HG02763 (cell line): ENCODE data around the gene PDPR.
"Not testable (repeated sequence)": the region's sequence is repeated elsewhere in the genome, so short reads cannot be mapped to it uniquely, and the experiment has no call there.

Experiments
- ATAC-seq: cut with Tn5 transposase; IDR thresholded peaks from one replicate; pipeline ENCODE4 v1.9.1; 2021; ENCODE audit warnings: mild to moderate bottlenecking, moderate library complexity; ENCODE audit not compliant: unreplicated experiment

Gene PDPR

DNA sequence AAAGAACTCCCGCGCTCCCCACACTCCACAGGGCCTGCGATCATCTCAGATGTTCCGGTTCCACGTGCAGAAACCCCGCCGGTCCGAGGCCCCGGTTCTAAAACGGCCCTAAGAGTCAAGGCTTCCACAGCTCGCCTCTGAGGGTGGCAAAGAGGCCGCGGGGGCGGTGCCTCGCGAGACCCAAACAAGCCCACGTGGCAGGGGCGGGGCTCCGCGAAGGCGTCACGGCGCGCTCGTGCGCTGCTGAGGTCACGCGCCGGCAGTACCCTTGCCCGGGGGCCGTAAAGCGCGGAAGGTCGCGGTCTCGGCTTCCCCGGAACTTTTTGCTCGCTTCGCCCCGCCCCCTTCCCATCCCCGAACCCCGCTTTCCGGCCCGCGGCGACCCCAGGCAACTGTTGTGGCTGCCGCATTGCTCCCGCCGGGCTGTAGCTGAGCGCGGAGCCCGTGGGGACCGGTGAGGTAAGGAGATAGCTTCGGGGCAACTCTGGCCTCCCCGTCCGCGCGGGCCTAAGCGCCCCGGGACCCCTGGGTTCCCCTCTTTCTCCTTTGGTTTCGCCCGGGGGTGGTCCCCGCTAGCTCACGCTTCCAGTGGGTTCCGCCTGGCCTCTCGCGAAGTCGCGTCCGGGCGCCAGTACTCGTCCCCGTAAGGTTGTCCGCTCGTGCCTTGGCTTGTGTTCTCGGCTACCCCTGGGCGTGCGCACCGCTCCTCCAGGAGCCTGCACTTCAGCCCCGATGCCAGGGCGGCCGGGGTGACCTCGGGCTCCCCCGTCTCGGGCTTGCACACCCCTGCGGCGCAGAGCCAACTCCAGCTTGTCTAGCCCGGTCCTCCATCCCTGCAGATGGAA, at the start of gene PDPR:
PDPR (plus strand) TSS at position 351 of the 845 bp plus-strand sequence. CDS start 6,161 bp downstream, outside the sequence.
- peak; percentile 95 for ATAC-seq

DNA sequence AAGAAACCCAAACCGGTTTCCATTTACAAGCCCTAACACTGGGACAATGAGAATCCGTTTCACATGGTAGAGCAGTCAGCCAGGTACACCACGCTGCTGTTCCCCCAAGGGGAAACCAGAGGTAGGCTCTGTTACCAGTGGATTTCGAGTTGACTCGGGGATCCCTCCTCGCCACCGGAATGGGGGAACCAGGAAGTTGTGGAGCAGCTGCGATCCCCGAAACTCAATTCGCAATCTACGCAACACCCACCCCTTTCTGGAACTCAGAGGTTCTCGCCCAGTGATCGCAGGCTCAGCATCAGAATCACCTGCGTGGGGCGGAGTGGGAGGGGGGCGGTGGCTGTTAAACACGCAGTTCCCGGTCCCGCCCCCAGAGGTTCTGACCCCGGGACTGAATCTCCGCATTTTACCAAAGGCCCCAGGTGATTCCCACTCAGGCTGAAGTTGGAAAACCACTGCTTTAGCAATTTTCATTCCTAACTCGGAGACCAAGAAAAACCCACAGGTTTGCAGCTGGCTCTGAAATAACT, 49.2 kb upstream of the PDPR start:
- not testable (repeated sequence) for ATAC-seq

DNA sequence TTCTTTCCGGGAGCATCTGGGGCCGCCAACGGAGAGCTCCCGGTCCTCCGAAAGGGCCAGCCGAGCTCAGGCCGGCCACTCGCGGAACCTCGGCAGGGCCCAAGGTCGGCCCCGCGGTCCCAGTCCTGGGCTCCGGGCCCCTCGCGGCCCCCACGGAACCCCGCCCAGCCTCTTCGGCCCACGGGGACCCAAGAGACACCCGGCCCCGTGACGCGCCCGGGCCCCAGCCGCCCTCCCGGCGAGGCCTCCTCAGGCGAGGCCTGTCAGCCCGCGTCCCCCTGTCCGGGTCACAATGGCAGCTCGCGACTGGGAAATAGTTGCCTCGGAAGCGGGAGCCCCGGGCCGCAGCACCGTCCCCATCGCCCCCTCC, 48.8 kb upstream of the PDPR start:
- peak; percentile 20 for ATAC-seq

DNA sequence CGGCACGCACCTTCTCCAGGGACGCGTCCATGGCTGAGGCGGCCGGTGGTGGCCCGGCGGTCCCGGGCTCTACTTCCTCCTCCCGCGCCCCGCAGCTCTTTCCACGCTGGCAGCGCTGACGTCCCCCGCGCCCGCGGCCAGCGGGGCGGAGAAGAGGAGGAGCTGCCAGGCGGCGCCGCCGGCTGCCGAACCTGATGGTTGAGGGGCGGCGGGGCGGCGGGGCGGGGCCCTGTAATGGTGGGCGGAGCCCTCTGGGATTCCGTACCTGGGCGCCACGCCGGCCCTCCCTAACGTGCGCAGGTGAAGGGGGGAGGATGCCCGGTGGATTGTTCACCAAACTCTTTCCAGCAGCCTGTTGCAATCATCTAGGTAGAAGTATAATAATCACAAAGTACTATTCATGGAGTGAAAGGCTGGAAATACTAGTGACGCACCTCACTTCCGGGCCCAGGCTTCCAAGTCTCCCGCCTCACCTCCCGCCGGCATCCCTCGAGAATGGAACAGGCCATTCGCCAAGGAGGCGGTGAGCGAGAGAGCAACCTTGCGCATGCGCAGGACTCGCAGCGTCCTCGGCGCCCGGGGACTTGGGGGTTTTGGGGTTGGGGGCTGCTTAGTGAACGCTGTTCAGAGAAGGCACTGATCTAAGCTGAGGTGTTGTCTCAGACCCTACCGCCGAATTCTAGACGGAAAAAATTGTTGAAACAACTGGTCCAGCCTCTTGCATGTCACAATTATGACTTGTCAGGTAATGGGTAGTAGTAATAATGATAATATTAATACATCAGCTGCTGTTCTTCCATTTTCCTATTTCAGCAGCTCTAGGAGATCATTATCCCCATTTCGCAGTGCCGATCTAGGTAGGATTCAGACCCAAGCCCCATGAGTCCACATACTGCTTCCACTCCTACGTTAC, 48.1 kb upstream of the PDPR start:
- peak; percentile 92 for ATAC-seq

DNA sequence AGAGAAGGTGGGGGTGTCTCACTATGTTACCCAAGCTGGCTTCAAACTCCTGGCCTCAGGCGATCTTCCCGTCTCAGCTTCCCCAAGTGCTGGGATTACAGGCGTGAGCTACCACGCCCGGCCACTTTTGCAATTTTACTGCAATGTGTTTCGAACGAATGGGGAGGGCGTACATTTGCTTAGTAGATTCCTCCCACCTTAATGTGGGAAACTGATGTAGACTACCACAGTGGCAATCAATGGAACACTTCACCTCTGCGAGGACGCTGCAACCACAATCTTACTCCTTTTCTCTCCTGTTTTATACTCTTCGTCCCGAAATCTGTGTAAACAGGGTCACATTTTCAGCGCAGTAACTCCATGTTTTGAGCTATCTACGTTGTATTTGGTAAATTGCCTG, 47.4 kb upstream of the PDPR start:
- ATAC-seq = not testable (repeated sequence)

DNA sequence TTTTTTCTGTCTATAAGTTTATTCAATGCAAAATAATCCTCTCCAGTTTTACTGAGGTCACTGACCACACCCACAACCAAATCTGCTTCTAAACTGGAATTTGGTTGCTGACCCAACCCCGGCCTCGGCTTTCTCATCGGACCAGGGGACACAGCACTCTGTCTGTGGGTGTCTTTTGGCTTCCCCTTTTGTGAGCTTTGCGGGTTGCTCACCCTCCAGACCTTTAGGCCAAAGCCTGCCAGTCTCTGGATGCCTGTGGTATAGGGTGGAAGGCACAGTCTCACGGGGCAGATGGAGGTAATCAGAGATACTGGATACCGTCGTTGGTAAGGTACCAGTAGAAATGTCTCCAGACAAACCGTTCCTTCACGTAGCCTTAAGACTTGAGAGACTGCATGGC, 35.1 kb upstream of the PDPR start:
- not testable (repeated sequence) for ATAC-seq

DNA sequence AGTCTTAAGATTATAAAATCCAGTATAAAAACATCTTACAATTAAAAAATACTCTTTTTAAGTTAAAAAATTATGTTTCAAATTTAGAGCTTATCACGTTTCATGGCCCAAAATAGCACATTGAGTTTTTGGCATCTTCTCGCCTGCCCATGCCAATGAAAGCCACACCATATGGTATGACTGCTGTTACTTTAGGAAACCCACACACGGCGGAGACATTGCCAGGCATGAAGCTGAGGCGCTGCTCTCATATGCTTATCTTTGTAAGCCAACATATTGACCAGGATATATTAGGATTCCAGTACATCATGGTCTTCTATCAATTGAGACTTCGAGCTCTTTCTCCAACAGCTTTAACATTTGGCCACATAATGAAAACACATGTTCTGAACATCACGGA, 32.9 kb upstream of the PDPR start:
- ATAC-seq = not testable (repeated sequence)

DNA sequence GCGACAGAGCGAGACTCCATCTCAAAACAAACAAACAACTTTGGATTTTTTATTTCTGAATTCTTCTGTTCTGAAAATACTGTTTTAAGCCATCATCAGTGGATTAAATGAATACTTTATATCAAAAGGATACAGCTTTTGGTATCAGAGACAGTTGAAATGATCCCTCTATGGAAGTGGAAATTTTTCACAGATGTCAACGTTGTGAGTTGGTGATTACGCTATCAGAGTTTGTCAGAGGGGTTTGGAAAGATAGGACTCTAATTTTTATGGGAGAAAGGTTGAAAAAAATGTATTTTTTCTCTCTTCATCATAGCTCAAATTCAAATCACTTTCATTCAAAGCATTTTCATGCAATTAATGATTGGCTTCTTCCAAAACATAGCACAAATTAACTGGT, 30.2 kb upstream of the PDPR start:
- not testable (repeated sequence) for ATAC-seq

DNA sequence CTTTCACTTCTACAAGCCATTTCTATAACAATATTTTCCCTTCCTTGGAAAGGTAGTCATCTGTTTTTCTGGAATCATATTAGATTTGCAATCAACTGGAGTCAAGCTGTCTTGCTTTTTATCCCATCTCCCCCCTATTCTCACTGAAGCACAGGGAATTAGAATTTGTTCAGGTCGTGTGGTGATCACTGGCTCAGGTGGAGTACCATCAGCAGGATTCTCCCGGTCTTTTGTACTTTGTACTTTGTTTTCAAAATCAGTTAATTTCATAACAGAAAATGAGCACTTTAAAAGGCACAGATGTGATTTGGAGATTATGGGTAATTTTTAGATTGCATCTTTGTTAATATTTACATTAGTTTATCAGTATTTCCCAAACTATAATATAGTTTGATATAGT, 26.0 kb upstream of the PDPR start:
- not testable (repeated sequence) for ATAC-seq

DNA sequence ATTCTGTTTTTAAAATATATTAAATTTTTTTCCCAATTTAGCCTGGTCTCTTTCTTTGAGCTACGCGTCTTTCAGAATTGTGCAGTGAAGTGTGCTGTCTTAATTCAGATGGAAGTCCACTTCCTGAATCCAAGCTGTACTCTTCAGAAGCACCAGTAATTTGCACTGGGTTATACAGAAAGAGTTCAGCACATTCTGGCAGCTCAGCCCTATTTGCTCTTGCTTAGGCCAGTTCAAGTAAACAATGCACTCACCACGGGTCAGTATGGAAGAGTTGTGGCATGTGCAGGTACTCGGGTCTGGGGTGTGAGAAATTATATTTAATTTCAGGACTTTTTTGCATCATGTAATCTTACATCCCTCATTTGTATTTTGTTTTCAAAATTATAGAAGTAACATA, 25.3 kb upstream of the PDPR start:
- ATAC-seq = not testable (repeated sequence)

DNA sequence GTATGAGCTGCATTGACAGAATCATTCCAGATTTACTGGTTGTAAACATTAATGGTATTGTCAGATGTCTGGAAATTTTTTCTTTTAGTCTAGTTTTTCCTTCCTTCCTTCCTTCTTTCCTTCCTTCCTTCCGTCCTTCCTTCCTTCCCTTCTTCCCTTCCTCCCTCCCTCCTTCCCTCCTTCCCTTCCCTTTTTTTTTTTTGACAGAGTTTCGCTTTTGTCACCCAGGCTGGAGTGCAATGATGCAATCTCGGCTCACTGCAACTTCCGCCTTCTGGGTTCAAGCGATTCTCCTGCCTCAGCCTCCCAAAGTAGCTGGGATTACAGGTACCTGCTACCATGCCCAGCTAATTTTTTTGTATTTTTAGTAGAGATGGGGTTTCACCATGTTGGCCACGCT, 24.8 kb upstream of the PDPR start:
- ATAC-seq = not testable (repeated sequence)

DNA sequence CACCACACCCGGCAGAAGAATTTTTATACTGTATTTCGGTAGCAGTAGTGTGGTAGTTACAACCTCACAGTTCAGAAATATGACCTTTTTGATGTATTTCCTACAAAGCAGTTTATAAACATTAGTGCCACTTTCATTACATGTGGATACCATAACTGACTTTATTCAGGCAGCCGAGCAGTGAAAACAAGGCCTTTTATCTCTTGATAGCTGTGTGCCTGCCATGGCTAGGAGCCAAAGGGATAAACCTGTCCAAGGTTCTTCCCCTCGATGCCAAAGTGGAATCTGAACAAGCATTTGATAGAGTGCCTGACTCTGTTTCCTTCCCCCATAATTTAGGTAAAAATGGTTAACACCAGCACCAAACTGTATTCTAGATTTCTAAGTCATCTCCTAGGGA, 23.0 kb upstream of the PDPR start:
- not testable (repeated sequence) for ATAC-seq

DNA sequence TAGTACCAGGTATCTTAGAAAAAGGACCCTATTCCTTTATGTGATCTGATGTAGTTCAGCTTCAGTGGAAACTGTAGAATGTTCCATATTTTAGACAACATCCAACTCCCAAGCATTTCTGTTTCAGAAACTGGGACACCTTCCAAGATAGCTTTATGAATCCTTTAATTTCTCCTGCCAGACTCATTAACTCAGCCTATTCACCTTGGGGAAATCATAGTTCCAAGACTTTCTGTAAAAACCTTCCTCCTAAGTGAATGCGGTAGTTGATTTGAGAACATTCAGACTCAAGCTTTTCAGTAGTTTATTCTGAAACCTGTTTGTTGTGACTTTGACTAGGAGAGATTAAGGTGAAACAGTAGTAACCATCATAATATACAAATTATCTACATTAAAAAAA, 20.0 kb upstream of the PDPR start:
- not testable (repeated sequence) for ATAC-seq

DNA sequence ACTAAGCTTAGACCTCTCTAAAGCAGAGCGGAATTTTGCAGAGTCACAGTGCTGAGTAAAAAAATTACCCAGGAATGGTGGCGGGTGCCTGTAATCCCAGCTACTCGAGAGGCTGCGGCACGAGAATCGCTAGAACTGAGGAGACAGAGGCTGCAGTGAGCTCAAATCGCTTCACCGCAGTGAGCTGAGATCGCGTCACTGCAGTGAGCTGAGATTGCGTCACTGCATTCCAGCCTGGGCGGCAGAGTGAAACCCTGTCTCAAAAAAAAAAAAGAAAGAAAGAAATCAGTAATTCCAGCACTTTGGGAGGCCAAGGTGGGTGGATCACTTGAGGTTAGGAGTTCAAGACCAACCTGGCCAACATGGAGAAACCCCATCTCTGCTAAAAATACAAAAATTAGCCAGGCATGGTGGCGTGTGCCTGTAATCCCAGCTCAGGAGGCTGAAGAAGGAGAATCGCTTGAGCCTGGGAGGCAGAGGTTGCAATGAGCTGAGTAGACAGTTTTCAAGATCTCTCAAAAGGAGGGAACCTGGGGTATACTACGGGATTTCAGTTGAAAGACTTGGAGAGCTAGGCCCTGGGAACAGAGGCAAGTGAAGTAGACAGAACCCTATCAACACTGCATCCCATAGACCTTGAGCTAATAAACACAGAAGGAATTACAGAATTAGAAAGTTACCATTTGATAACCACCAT, 4.4 kb upstream of the PDPR start:
- not testable (repeated sequence) for ATAC-seq

DNA sequence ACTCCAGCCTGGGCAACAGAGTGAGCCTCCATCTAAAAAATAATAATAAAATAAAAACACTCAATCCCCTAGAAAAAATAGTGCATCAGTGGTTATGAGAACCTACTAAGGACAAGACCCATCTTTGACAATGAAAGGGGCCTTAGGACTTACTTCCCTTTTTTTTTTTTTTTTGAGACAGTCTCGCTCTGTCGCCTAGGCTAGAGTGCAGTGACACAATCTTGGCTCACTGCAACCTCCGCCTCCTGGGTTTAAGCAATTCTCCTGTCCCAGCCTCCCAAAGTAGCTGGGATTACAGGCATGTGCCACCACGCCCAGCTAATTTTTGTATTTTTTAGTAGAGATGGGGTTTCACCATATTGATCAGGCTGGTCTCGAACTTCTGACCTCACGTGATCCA, 2.0 kb upstream of the PDPR start:
- ATAC-seq = not testable (repeated sequence)

DNA sequence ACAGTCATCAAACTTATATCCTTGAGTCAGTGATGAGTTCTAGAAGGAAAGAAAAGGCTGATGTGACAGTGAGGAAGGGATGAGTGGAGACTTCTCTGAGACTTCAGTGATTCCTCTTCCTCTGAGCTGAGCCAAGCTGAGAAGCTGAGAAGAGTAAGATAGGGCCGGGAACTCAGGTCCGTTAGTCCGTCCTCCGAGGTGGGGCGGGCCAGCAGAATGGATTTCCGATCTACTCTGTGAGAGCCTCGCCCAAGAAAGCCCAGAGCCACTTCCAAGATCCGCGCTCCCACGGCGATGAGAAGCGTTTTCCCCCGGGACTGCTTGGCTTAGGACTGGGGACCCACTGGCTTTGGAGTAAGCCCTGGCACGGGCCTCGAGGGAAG, 542 bp upstream of the PDPR start:
- peak; percentile 18 for ATAC-seq

DNA sequence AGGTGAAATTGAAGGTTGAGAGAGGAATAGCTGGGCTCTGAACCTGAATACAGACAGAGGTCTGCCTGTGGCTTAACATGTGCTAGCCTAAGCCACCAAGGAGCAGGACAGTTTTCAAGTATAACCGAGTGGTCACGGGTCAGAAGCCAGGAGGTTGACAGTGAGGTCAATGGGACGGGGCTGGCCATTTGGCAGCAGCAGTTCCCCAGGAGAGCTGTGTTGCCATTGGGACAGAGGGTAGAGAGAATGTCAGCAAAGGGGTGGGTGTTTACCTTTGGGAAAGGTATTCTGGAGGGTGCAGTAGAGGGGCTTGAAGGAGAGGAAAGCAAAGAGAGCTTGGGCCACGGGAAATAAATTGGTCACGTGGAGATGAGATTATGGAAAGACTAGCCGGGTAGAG, 4.2 kb downstream of the PDPR start:
- ATAC-seq = not testable (repeated sequence)

DNA sequence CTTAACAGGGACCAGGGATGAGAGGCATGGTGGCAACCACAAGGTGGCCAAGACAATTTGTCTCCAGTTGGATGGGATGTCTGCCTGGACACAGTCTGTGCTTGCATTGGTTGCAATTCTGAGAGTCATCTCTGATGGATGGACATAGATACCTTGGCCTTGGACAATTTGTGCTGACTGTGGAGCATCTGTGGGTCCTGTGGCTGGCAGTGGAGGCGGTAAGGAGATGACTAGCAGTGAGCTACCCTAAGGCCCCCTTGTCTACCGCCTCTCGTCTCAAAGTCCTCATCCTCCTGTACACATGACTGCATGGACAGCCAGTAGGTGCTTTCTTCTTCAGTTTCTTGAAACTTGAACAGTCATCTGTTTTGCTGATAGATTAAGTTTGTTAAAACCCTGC, 4.6 kb downstream of the PDPR start:
- not testable (repeated sequence) for ATAC-seq

DNA sequence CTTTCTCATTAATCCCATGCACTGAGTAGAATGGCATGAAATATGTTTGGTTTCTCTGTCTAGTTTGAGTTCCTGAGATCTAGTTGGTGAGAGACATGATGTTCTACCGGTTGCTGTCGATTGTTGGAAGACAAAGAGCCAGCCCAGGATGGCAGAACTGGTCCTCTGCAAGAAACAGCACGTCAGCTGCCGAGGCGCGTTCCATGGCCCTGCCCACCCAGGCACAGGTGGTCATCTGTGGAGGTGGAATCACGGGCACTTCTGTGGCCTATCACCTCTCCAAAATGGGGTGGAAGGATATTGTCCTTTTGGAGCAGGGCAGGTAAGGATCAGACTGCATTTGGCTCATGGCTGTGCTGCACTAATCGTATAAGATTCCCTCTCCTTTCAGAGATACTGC, 6.3 kb downstream of the PDPR start:
- ATAC-seq = not testable (repeated sequence)

DNA sequence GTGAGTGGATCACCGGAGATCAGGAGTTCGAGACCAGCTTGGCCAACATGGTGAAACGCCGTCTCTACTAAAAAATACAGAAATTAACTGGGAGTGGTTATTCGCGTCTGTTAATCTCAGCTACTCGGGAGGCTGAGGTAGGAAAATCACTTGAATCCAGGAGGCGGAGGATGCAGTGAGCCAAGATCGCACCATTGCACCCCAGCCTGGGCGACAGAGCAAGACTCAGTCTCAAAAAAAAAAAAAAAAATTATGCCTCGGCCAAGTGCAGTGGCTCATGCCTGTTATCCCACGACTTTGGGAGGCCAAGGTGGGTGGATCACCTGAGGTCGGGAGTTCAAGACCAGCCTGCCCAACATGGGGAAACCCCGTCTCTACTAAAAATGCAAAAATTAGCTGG, 9.7 kb downstream of the PDPR start:
- ATAC-seq = not testable (repeated sequence)

DNA sequence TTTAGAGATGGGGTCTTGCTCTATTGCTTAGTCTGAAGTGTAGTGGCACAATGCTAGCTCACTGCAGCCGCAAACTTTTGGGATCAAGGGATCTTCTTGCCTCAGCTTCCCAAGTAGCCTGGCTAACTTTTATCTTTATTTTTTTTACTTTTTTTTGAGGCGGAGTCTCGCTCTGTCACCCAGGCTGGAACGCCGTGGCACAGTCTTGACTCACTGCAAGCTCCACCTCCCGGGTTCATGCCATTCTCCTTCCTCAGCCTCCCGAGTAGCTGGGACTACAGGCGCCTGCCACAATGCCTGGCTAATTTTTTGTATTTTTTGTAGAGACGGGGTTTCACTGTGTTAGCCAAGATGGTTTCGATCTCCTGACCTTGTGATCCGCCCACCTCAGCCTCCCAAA, 12.1 kb downstream of the PDPR start:
- not testable (repeated sequence) for ATAC-seq
